HepG2 (cell line): Measurements from ENCODE around the gene ADGRG6. TPM values are rescaled to one million over a fixed set of nuclear protein-coding genes. Genes with fewer than 3 reads are reported as not detected.
A peak's percentile ranks its signal among the peaks of the same experiment; 100 is the strongest.

Experiments
- ARID2 ChIP-seq: sonication (generic); formaldehyde crosslinking; IDR thresholded peaks from 2 replicates; pipeline ENCODE4 v1.8.1; 2022; ENCODE audit warnings: mild to moderate bottlenecking, missing genetic modification reagents, borderline replicate concordance
- ELF1 ChIP-seq: sonication (generic); formaldehyde crosslinking; IDR thresholded peaks from 2 replicates; pipeline ENCODE4 v1.4.0; 2020; ENCODE audit warnings: missing genetic modification reagents
- GLI4 ChIP-seq: sonication (generic); formaldehyde crosslinking; IDR thresholded peaks from 2 replicates; pipeline ENCODE4 v1.5.1; 2020; ENCODE audit warnings: missing genetic modification reagents, mild to moderate bottlenecking, moderate library complexity, borderline replicate concordance
- HNRNPUL1 ChIP-seq: fragments of 200-400 bp; formaldehyde crosslinking; IDR thresholded peaks from 2 replicates; pipeline ENCODE4 v1.6.1; 2017; ENCODE audit warnings: low read depth, mild to moderate bottlenecking, low read length, moderate library complexity
- KIAA2018 ChIP-seq: sonication (generic); formaldehyde crosslinking; IDR thresholded peaks from 2 replicates; pipeline ENCODE4 v1.5.0; 2020; ENCODE audit warnings: mild to moderate bottlenecking, missing genetic modification reagents, borderline replicate concordance
- NFRKB ChIP-seq: fragments of 450-650 bp; IDR thresholded peaks from 2 replicates; pipeline ENCODE4 v1.6.1; 2017
- RBAK ChIP-seq: sonication (generic); formaldehyde crosslinking; IDR thresholded peaks from 2 replicates; pipeline ENCODE4 v1.5.1; 2020; ENCODE audit warnings: mild to moderate bottlenecking, missing genetic modification reagents
- RBFOX2 ChIP-seq: fragments of 200-400 bp; formaldehyde crosslinking; IDR thresholded peaks from 2 replicates; pipeline ENCODE4 v1.6.1; 2017; ENCODE audit warnings: low read depth, mild to moderate bottlenecking, low read length
- SP140L ChIP-seq: sonication (generic); formaldehyde crosslinking; IDR thresholded peaks from 2 replicates; pipeline ENCODE4 v1.4.0; 2020; ENCODE audit warnings: missing genetic modification reagents, borderline replicate concordance
- TCF7L2 ChIP-seq: IDR thresholded peaks from 2 replicates; pipeline ENCODE4 v1.6.1; 2011; ENCODE audit warnings: mild to moderate bottlenecking, low read depth, low read length, moderate library complexity
- ZBTB43 ChIP-seq: sonication (generic); formaldehyde crosslinking; conservative IDR thresholded peaks from 2 replicates; pipeline ENCODE4 v1.4.0; 2020; ENCODE audit warnings: missing genetic modification reagents
- ZNF121 ChIP-seq: sonication (generic); formaldehyde crosslinking; IDR thresholded peaks from 2 replicates; pipeline ENCODE4 v1.5.0; 2020; ENCODE audit warnings: mild to moderate bottlenecking, missing genetic modification reagents
- ZNF460 ChIP-seq: sonication (generic); formaldehyde crosslinking; IDR thresholded peaks from 2 replicates; pipeline ENCODE4 v1.5.1; 2020; ENCODE audit warnings: missing genetic modification reagents, mild to moderate bottlenecking, borderline replicate concordance
- ZNF496 ChIP-seq: sonication (generic); formaldehyde crosslinking; IDR thresholded peaks from 2 replicates; pipeline ENCODE4 v1.8.1; 2023; ENCODE audit warnings: mild to moderate bottlenecking, moderate library complexity, missing genetic modification reagents; ENCODE audit not compliant: insufficient replicate concordance
- ZNF660 ChIP-seq: sonication (generic); formaldehyde crosslinking; IDR thresholded peaks from 2 replicates; pipeline ENCODE4 v1.5.1; 2020; ENCODE audit warnings: mild to moderate bottlenecking, low read depth, missing genetic modification reagents, borderline replicate concordance
- ZNF83 ChIP-seq: sonication (generic); formaldehyde crosslinking; IDR thresholded peaks from 2 replicates; pipeline ENCODE4 v1.4.0; 2020; ENCODE audit warnings: missing genetic modification reagents, mild to moderate bottlenecking, borderline replicate concordance
- ZNF878 ChIP-seq: sonication (generic); formaldehyde crosslinking; IDR thresholded peaks from 2 replicates; pipeline ENCODE4 v1.8.1; 2023; ENCODE audit warnings: mild to moderate bottlenecking, missing genetic modification reagents, moderate library complexity
- polyA plus RNA-seq, 8 experiments: library from polyadenylated mRNA; depleted of rRNA in 3 of 8; stranded (reverse) in 7 of 8; unstranded in 1 of 8; fragments of >200 nt; fragmentation: Illumina TruSeq in 4 of 8; extraction: Trizol in 4 of 8; gene quantifications; 2 replicates each; pipeline versions ENCODE4 v1.2.1 to v1.2.3, GENCODE V29; 2011 to 2016; ENCODE audit warnings: low read depth in 4 of 8, missing spikeins in 1 of 8, mixed read lengths in 1 of 8; ENCODE audit not compliant: insufficient read depth in 1 of 8
- total RNA-seq, 5 experiments: library from RNA; depleted of rRNA; stranded (reverse); fragments of >200 nt; fragmentation: Illumina TruSeq; extraction: Trizol; gene quantifications; 2 replicates each; pipeline ENCODE4 v1.2.3, GENCODE V29; 2016; ENCODE audit warnings: low read depth in 1 of 5
- TF ChIP-seq, protein P1 (sequence below): sonication (generic); formaldehyde crosslinking; conservative IDR thresholded peaks from 2 replicates; pipeline ENCODE4 v1.8.0; 2022; ENCODE audit warnings: missing genetic modification reagents

ADGRG6 gene
- total and polyA plus RNA-seq, 2 of the 13 experiments (the other 11 are each of a cell fraction or from before 2014, with no cell fraction given) = 129 to 249 TPM

DNA sequence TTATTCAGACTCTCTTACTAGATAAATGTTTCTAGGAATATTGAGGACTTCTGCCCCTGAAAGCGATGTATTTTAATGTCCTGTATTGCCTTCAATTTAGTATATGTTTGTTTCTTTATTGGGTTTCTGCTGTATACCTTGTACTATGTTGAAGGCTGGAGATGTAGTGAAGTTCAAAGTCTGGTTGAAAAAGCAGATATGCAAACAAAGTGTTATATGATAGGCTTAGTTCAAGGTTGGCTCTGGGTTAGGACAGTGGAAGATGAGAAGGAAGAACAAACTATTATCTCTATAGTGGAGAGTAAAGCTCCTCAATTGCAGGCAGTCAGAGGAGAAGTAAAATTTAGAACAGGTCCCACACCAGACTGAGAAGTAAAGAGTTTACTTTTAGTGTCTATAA, 36.3 kb upstream of the ADGRG6 start (continued):
- no peak for TF ChIP-seq ZNF121 (CRISPR knock-in tag)
- no peak for TF ChIP-seq NFRKB
- TF ChIP-seq RBAK (CRISPR knock-in tag) = no peak
- no peak for TF ChIP-seq ZNF460 (CRISPR knock-in tag)
- TF ChIP-seq RBFOX2 = no peak
- peak; percentile 29; the same call in 1 of the 2 replicates for TF ChIP-seq ELF1 (CRISPR knock-in tag)
- no peak for TF ChIP-seq ZBTB43 (CRISPR knock-in tag)
- 0 out of 2 replicates have a peak, but pooled peaks have one; percentile 58 for TF ChIP-seq SP140L (CRISPR knock-in tag)
- TF ChIP-seq ARID2 (CRISPR knock-in tag) = no peak; the same call in 1 of the 2 replicates
- TF ChIP-seq HNRNPUL1 = no peak
- TF ChIP-seq, protein P1, sequence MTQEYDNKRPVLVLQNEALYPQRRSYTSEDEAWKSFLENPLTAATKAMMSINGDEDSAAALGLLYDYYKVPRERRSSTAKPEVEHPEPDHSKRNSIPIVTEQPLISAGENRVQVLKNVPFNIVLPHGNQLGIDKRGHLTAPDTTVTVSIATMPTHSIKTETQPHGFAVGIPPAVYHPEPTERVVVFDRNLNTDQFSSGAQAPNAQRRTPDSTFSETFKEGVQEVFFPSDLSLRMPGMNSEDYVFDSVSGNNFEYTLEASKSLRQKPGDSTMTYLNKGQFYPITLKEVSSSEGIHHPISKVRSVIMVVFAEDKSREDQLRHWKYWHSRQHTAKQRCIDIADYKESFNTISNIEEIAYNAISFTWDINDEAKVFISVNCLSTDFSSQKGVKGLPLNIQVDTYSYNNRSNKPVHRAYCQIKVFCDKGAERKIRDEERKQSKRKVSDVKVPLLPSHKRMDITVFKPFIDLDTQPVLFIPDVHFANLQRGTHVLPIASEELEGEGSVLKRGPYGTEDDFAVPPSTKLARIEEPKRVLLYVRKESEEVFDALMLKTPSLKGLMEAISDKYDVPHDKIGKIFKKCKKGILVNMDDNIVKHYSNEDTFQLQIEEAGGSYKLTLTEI (CRISPR knock-in tag) = no peak
- TF ChIP-seq ZNF660 (CRISPR knock-in tag) = no peak
- no peak for TF ChIP-seq GLI4 (CRISPR knock-in tag)
- TF ChIP-seq KIAA2018 = no peak
- no peak for TF ChIP-seq ZNF878 (CRISPR knock-in tag)
- TF ChIP-seq TCF7L2 = no peak
- TF ChIP-seq ZNF83 = no peak
- no peak for TF ChIP-seq ZNF496 (CRISPR knock-in tag)
